Lower leg skin (tissue), 4 donors: ENCODE results near the gene CMSS1. TPM values are rescaled to one million over a fixed set of nuclear protein-coding genes. Genes with fewer than 3 reads are reported as not detected.

Experiments used
- DNase-seq, 2 donors: peaks; one replicate each; pipeline ENCODE4 v3.0.0-alpha.2; 2019; ENCODE audit warnings: low spot score in 2 of 2
- H3K4me3 ChIP-seq: fragments of 200-600 bp; sonication (generic); 2 replicates; pipeline ENCODE4 v1.5.1; 2017; ENCODE audit warnings: mild to moderate bottlenecking, low read depth; ENCODE audit not compliant: poor library complexity, severe bottlenecking
- CTCF ChIP-seq, 3 donors: fragments of 450-650 bp; IDR thresholded peaks; one replicate each; pipeline ENCODE4 v1.5.1; 2016; ENCODE audit warnings: antibody characterized with exemption in 3 of 3, mild to moderate bottlenecking in 3 of 3, moderate library complexity in 2 of 3
- POLR2A ChIP-seq, 2 donors: fragments of 450-650 bp; IDR thresholded peaks; one replicate each; pipeline ENCODE4 v1.6.1; 2016 to 2017; ENCODE audit warnings: antibody characterized with exemption in 2 of 2, mild to moderate bottlenecking in 1 of 2, moderate library complexity in 1 of 2
- WGBS, 2 donors: methylation state at CpG; one replicate each; pipeline ENCODE4 v1.1.5; 2018; 5-methylcytosine and 5-hydroxymethylcytosine counted together
- intact Hi-C: fragments of 100-400 bp; cut with DNase I; formaldehyde crosslinking; loops from one replicate; pipeline ENCODE4 v1.15.0; 2023; ENCODE audit warnings: low total_unique reads
- total RNA-seq, 4 donors: library from RNA; depleted of rRNA; stranded (reverse); fragments of >200 nt; gene quantifications; one replicate each; pipeline ENCODE4 v1.1.0, GENCODE V29; 2016

CMSS1 gene
- total RNA-seq, 4 donors from 2014 or later = 3.7 to 13.2 (median 7.5) TPM

- TF ChIP-seq POLR2A (IDR thresholded peaks at IDR 0.05) = no peak
- TF ChIP-seq CTCF (IDR thresholded peaks at IDR 0.05) = no peak
- 78 to 81% methylated on average over 7 of the region's 7 CpGs for WGBS, 2 donors
- H3K4me3 ChIP-seq = no peak overlapping the region
- intact Hi-C loops = no loop called here
- DNase-seq = no peak
These were observed 149.2 kb downstream of the CMSS1 start for GRCh38 chr3:99966662-99967416.

GRCh38 chr3:99967796-99968195 lies 150.1 kb downstream of the CMSS1 start:
- H3K4me3 ChIP-seq = no peak overlapping the region
- intact Hi-C loops = no loop called here
- TF ChIP-seq CTCF (IDR thresholded peaks at IDR 0.05) (no peak), POLR2A (IDR thresholded peaks at IDR 0.05) (no peak)
- DNase-seq = no peak
- 62 to 74% methylated on average over 2 of the region's 2 CpGs for WGBS, 2 donors

GRCh38 chr3:99969136-99969535 lies 151.5 kb downstream of the CMSS1 start:
- intact Hi-C loops = no loop called here
- H3K4me3 ChIP-seq = no peak overlapping the region
- WGBS, 2 donors = 60 to 74% methylated on average over 3 of the region's 3 CpGs
- no peak for DNase-seq
- no peak for TF ChIP-seq POLR2A (IDR thresholded peaks at IDR 0.05)
- no peak for TF ChIP-seq CTCF (IDR thresholded peaks at IDR 0.05)

GRCh38 chr3:99970198-99970597 lies 152.5 kb downstream of the CMSS1 start:
- 91 to 96% methylated on average over 1 of the region's 1 CpG for WGBS, 2 donors
- TF ChIP-seq CTCF (IDR thresholded peaks at IDR 0.05) = no peak
- no peak for TF ChIP-seq POLR2A (IDR thresholded peaks at IDR 0.05)
- no peak overlapping the region for H3K4me3 ChIP-seq
- DNase-seq = no peak
- intact Hi-C loops = no loop called here

- intact Hi-C loops = no loop called here
- DNase-seq = no peak
- 69 to 72% methylated on average over 3 of the region's 3 CpGs for WGBS, 2 donors
These were observed 154.1 kb downstream of the CMSS1 start for GRCh38 chr3:99971761-99972160.

More at GRCh38 chr3:99971761-99972160, 154.1 kb downstream of the CMSS1 start:
- no peak for TF ChIP-seq CTCF (IDR thresholded peaks at IDR 0.05)
- TF ChIP-seq POLR2A (IDR thresholded peaks at IDR 0.05) = no peak
- no peak overlapping the region for H3K4me3 ChIP-seq
